Measurements from ENCODE around the gene ATP8A1.
A peak's percentile ranks its signal among the peaks of the same experiment; 100 is the strongest.
"Not testable (repeated sequence)": the region's sequence is repeated elsewhere in the genome, so short reads cannot be mapped to it uniquely, and the experiment has no call there.

Gene ATP8A1

DNA sequence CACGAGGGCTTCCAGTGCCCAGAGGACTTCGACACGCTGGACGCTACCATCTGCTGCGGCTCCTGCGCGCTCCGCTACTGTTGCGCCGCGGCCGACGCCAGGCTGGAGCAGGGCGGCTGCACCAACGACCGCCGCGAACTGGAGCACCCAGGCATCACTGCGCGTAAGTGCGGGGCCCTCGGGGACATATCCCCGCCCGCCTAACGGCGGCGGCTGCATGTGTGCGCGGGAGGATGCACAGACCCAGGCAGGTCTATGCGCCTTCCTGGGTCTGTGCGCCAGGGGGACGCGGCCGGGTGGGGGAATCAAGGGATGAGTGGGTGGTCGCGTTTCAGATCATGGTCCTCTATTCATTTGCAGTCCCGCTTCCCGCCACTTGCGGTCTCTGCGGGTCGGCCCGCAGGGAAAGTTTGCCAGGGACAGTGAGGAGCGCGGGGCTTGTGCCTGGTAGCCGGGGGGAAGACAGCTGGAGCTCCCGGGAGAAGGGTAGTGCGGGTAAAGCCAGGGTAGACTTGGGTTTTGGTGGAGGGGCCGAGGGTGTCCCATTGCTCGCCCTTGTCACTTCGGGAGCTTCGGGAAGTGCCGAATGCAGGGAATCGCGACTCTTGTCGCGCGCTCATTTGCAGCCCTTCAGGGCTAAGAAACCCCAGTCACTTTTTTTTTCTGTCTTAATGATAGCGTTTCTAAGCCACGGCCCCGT lies 258.6 kb downstream of the ATP8A1 start:
- DNase-seq = peak; percentile 26

DNA sequence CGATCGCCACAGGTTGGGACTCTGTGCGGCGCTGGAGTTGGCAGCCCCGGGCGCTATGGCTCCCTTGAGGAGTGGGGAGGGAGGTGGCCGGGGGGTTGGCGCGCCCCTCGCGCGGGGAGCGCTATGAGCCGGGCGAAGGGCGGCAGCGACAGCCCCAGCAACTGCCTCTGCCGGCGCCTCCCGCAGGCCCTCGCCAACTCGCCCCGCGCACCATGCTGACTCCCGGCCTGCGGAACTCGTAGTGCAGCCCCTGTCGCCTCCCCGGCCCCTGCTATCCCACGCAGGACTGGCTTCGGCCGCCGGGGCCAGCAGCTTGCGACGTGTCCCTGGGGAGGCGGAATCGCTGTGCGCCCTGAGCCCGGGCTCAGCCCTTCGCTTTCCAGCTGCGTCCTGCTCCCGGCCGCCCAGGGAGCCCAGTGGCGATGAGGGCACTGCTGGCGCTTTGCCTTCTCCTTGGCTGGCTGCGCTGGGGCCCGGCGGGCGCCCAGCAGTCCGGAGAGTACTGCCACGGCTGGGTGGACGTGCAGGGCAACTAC lies 259.2 kb downstream of the ATP8A1 start:
- DNase-seq = no peak

DNA sequence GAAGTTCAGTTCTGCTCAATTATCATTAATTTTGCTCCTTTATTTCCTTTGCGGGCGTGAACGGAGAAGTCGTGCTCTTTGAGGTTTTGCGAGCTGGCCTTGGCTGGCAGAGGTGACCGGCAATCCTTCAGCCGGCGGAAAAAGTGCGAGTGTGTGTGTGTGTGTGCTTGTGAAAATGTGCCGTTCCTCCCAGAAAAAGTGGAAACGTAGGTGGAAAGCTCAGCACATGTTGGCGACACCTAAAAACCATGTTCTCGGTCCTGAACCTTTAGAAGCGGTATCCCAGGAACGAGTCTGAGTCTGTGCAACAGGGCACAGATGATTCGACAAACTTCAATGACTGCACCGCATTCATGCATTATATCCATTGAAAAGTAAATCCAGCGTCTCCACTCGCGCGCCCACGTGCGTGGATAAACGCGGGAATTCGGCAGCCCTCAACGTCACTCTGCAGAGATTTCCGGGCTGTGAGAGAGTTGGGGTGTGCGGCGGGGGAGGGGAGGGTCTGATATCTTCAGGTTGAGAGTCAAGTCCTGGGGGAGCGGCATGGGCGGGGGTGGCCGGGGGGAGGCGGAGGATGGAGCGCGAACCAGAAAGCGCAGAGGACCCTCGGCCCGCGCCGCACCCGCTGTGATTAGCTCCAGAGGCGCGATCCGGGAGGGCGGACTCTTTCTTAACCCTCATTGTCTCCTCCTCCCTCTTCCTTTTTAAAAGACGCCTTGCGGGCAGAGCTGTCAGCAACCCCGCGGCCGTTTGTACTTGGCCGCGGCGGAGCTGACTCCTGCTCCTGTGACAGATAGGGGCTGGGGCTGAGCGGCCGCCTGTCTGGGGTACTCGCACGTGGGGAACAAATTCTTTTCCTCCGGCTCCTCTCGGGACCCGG lies 259.9 kb downstream of the ATP8A1 start, which contains the start of gene SHISA3:
Gene SHISA3, plus strand, starts transcription at position 737 of the 883 bp plus-strand sequence. CDS start 569 bp downstream, outside the sequence.
- DNase-seq = peak; percentile 59

- no peak for DNase-seq
Observed at GRCh38 chr4:42396361-42396751, 260.5 kb downstream of the ATP8A1 start.

GRCh38 chr4:42395595-42395994 lies 261.3 kb downstream of the ATP8A1 start:
- DNase-seq = no peak

- no peak for DNase-seq
Observed at GRCh38 chr4:42392436-42392835, 264.5 kb downstream of the ATP8A1 start.

DNA sequence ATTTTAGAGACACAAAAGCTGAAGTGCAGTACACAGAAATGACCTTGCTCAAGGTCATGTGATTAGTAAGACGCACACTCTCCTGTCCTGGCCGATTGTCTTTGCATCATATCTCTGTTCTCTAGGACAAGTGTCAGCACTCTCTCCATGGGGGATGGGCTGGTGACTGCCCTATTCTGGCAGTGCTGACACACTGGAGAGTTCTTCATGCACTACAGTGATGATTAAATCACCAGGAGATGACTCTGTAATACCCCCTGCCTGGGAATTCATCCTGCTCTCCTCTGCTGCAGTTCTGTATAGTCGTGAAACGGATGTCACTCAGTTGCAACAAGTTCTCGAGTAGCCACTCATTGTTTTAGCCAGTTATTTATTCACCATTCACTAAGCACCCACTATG lies 264.9 kb downstream of the ATP8A1 start:
- peak; percentile 58 for DNase-seq

- DNase-seq = no peak
Observed at GRCh38 chr4:42391355-42391664, 265.6 kb downstream of the ATP8A1 start.

GRCh38 chr4:42390622-42391354 lies 266.1 kb downstream of the ATP8A1 start:
- DNase-seq = no peak

- DNase-seq = no peak
Observed at GRCh38 chr4:42385516-42385915, 271.4 kb downstream of the ATP8A1 start.

- no peak for DNase-seq
Observed at GRCh38 chr4:42381666-42382065, 275.2 kb downstream of the ATP8A1 start.

- no peak for DNase-seq
Observed at GRCh38 chr4:42377497-42377896, 279.4 kb downstream of the ATP8A1 start.

DNA sequence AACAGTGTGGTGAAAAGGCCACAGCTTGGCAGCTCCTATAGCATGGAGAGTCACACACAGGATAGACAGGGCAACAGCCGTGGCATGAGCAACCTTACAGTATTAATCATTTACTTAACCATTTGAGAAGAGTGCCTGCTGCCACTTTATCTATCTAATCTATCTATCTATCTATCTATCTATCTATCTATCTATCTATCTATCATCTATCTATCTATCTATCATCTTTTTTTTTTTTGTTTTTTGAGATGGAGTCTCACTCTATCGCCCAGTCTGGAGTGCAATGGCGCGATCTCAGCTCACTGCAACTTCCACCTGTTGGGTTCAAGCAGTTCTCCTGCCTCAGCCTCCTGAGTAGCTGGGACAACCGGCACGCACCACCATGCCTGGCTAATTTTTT lies 284.6 kb downstream of the ATP8A1 start:
- DNase-seq = not testable (repeated sequence)

GRCh38 chr4:42371305-42372252 lies 285.3 kb downstream of the ATP8A1 start:
- DNase-seq = peak; percentile 66

DNA sequence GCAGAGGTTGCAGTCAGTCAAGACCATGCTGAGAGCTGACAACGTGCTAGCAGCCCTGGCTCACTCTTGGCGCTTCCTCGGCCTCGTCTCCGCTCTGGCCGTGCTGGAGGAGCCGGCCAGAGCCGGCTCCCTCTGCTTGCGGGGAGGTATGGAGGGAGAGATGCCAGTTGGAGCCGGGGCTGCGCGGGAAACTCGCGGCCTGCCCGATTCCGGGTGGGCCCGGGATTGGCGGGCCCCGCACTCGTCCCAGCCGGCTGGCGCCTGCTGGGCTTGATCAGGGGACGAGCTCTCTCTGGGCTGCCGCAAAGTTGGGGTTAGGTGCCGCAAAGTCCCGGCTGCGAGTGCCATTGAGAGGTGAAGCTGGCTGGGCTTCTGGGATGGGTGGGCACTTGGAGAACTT lies 287.4 kb downstream of the ATP8A1 start:
- DNase-seq = no peak

GRCh38 chr4:42366959-42367358 lies 289.9 kb downstream of the ATP8A1 start:
- no peak for DNase-seq

DNA sequence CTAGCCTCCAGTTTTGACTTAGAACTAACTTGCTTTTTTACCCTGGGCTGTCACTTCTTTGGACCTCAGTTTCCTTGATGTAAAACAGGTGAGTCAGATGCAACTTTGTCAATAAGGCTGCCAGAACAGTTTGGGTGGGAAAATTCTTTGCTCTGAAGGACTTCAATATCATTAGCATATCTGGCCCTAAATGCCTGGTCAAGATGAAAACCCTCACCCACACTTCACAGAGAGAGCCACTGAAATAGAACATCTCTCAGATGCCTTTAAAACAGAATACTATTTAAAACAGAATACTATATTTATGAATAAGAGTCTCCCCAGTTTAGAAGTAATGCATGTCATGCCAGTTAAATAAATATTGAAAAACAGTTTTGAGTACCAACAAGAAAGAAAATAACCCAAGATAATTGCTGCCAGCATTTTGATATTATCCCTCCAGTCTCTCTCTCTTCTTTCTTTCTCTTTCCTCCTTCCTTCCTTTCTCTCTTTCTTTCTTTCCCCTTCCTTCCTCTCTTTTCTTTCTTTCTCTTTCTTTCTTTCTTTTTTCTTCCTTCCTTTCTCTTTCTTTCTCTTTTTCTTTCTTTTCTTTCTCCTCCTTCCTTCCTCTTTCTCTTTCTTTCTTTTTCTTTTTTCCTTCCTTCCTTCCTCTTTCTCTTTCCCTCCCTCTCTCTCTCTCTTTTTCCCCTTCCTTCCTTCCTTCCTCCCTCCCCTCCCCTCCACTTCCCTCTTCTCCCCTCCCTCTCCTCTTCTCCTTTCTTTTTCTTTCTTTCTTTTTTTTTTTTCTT lies 292.4 kb downstream of the ATP8A1 start:
- DNase-seq = no peak

GRCh38 chr4:42363614-42364013 lies 293.3 kb downstream of the ATP8A1 start:
- no peak for DNase-seq

GRCh38 chr4:42362591-42362990 lies 294.3 kb downstream of the ATP8A1 start:
- DNase-seq = no peak

- DNase-seq = no peak
Observed at GRCh38 chr4:42361456-42361855, 295.4 kb downstream of the ATP8A1 start.

DNA sequence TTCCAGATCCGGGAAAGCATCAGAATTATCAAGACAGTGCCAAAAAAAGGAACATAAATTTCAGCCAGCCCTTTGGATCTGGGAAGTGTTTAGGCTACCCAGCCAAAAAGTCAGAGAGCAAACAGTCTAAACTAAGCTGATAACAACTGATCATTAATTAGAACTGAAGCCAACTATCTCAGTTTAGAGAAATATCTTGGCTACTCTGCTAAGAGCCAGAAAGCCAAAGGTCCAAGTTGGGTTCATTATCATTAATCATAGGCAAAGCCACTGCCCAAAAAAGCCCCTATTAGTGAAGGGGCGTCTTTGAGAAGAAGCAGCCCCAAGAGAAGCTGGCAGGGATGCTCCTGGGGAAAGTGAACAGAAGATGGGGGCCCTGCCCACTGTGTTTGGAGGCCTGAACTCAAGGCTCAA lies 296.6 kb downstream of the ATP8A1 start:
- no peak for DNase-seq

Data from OCI-M1 (cell line).